IMR-90 (cell line): ENCODE data around the gene ULK1. TPM values are rescaled to one million over a fixed set of nuclear protein-coding genes. Genes with fewer than 3 reads are reported as not detected.

Source experiments
- ATAC-seq: fragments of 200-7000 bp; cut with Tn5 transposase; 2 replicates; pipeline ENCODE4 v1.9.1; 2020; ENCODE audit warnings: low read depth, mild to moderate bottlenecking, moderate library complexity
- BruUV-seq: library from RNA; stranded (reverse); fragments of 400-500 nt; replicated peaks from 2 replicates; lab custom pipeline; 2021; lab: Mats Ljungman, UMichigan
- CTCF ChIA-PET: fragments of 300-600 bp; formaldehyde crosslinking; extraction: SDS; loops from one replicate; lab custom pipeline; 2021; ENCODE audit warnings: antibody characterized with exemption; lab: Yijun Ruan, JAX
- POLR2A ChIA-PET: fragments of 300-600 bp; sonication (Branson Sonifier 250); formaldehyde crosslinking; loops from one replicate; lab custom pipeline; 2022; ENCODE audit warnings: antibody characterized with exemption; ENCODE audit not compliant: unreplicated experiment; lab: Charles Lee
- DNase-seq: peaks from one replicate; pipeline ENCODE4 v3.0.0; 2013
- H2AFZ ChIP-seq: replicated peaks from 2 replicates; pipeline ENCODE3; 2013; ENCODE audit warnings: low read length, mild to moderate bottlenecking; ENCODE audit not compliant: poor library complexity
- H2AK5ac ChIP-seq: 2 replicates; pipeline ENCODE4 v1.6.1; 2013; ENCODE audit warnings: low read depth, low read length, inconsistent platforms
- H2AK9ac ChIP-seq: replicated peaks from 2 replicates; pipeline ENCODE3; 2013; ENCODE audit warnings: mild to moderate bottlenecking, low read depth, low read length, moderate library complexity; ENCODE audit not compliant: poor library complexity
- H2BK120ac ChIP-seq: 2 replicates; pipeline ENCODE4 v1.6.1; 2013; ENCODE audit warnings: low read depth, low read length, inconsistent platforms
- H2BK15ac ChIP-seq: 3 replicates; pipeline ENCODE4 v1.6.1; 2013; ENCODE audit warnings: low read depth, low read length, inconsistent platforms
- H2BK20ac ChIP-seq: 2 replicates; pipeline ENCODE4 v1.6.1; 2013; ENCODE audit warnings: low read depth, mild to moderate bottlenecking, inconsistent platforms, low read length, moderate library complexity
- H2BK5ac ChIP-seq: 2 replicates; pipeline ENCODE4 v1.6.1; 2013; ENCODE audit warnings: mild to moderate bottlenecking, low read depth, low read length, inconsistent platforms; ENCODE audit not compliant: poor library complexity, severe bottlenecking
- H3K14ac ChIP-seq: replicated peaks from 2 replicates; pipeline ENCODE4 v1.6.1; 2013; ENCODE audit warnings: low read depth, low read length, inconsistent platforms
- H3K18ac ChIP-seq: 2 replicates; pipeline ENCODE4 v1.6.1; 2013; ENCODE audit warnings: low read depth, low read length, control low read depth
- H3K23ac ChIP-seq: 2 replicates; pipeline ENCODE4 v1.6.1; 2013; ENCODE audit warnings: low read depth, low read length, inconsistent platforms
- H3K27ac ChIP-seq: 2 replicates; pipeline ENCODE4 v1.5.1; 2013; ENCODE audit warnings: mild to moderate bottlenecking, control low read depth, low read length; ENCODE audit not compliant: insufficient read depth
- H3K27me3 ChIP-seq: 2 replicates; pipeline ENCODE4 v1.6.1; 2013; ENCODE audit warnings: low read length; ENCODE audit not compliant: control insufficient read depth, insufficient read depth
- H3K36me3 ChIP-seq: 2 replicates; pipeline ENCODE4 v1.6.1; 2013; ENCODE audit warnings: low read length, mixed read lengths; ENCODE audit not compliant: control insufficient read depth, insufficient read depth
- H3K4ac ChIP-seq: 2 replicates; pipeline ENCODE4 v1.6.1; 2013; ENCODE audit warnings: low read depth, low read length, inconsistent platforms
- H3K4me1 ChIP-seq: 2 replicates; pipeline ENCODE4 v1.6.1; 2013; ENCODE audit warnings: low read length, mixed read lengths; ENCODE audit not compliant: control insufficient read depth, insufficient read depth
- H3K4me2 ChIP-seq: 2 replicates; pipeline ENCODE4 v1.6.1; 2013; ENCODE audit warnings: low read depth, mild to moderate bottlenecking, control low read depth, low read length, moderate library complexity
- H3K4me3 ChIP-seq: 2 replicates; pipeline ENCODE4 v1.5.1; 2013; ENCODE audit warnings: low read depth, mild to moderate bottlenecking, control low read depth, low read length, moderate library complexity; ENCODE audit not compliant: insufficient read depth
- H3K56ac ChIP-seq: 2 replicates; pipeline ENCODE4 v1.6.1; 2013; ENCODE audit warnings: low read length, inconsistent platforms; ENCODE audit not compliant: insufficient read depth; ENCODE audit errors: extremely low read depth
- H3K79me1 ChIP-seq, 2 experiments: 2 replicates each; pipeline ENCODE4 v1.6.1; 2013; ENCODE audit warnings: low read length in 2 of 2, inconsistent platforms in 1 of 2, low read depth in 1 of 2
- H3K9ac ChIP-seq: 2 replicates; pipeline ENCODE4 v1.6.1; 2013; ENCODE audit warnings: low read depth, low read length, control low read depth
- H3K9me1 ChIP-seq: 2 replicates; pipeline ENCODE4 v1.6.1; 2013; ENCODE audit warnings: low read length, inconsistent platforms; ENCODE audit not compliant: insufficient read depth
- H3K9me3 ChIP-seq: 2 replicates; pipeline ENCODE4 v1.6.1; 2013; ENCODE audit warnings: low read length; ENCODE audit not compliant: control insufficient read depth, insufficient read depth
- H4K20me1 ChIP-seq: 2 replicates; pipeline ENCODE4 v1.6.1; 2013; ENCODE audit warnings: low read length, inconsistent platforms; ENCODE audit not compliant: insufficient read depth
- H4K5ac ChIP-seq: 2 replicates; pipeline ENCODE4 v1.6.1; 2013; ENCODE audit warnings: mild to moderate bottlenecking, low read depth, low read length, control low read depth
- H4K8ac ChIP-seq, 2 experiments: 2 replicates each; pipeline ENCODE4 v1.6.1; 2013; ENCODE audit warnings: low read depth in 2 of 2, low read length in 2 of 2, control low read depth in 1 of 2, inconsistent platforms in 1 of 2
- H4K91ac ChIP-seq: 2 replicates; pipeline ENCODE4 v1.6.1; 2013; ENCODE audit warnings: low read depth, low read length, inconsistent platforms; ENCODE audit not compliant: insufficient read depth
- CTCF ChIP-seq: conservative IDR thresholded peaks from 2 replicates; pipeline ENCODE4 v1.5.1; 2012; ENCODE audit warnings: mild to moderate bottlenecking, low read depth, low read length, improper control_type of control experiment
- WGBS, 2 experiments: methylation state at CpG; one replicate each; pipeline versions ENCODE4 v1.1.5 to v1.1.7; 2013; ENCODE audit warnings: missing lambda C conversion rate in 2 of 2; ENCODE audit not compliant: insufficient read length in 1 of 2; ENCODE audit errors: extremely low coverage in 2 of 2; 5-methylcytosine and 5-hydroxymethylcytosine counted together
- dilution Hi-C: fragments of 300-500 bp; cut with HindIII; formaldehyde crosslinking; loops from one replicate; pipeline ENCODE4 v1.14.3; 2018; ENCODE audit warnings: low sequenced_read_pairs; ENCODE audit not compliant: unreplicated experiment
- in situ Hi-C: fragments of 300-500 bp; cut with MboI; formaldehyde crosslinking; loops from 3 replicates; pipeline ENCODE4 v1.14.3; 2019; ENCODE audit warnings: low sequenced_read_pairs, inconsistent platforms, mixed read lengths
- intact Hi-C: fragments of 100-400 bp; cut with micrococcal nuclease; formaldehyde crosslinking; loops from 2 replicates; pipeline ENCODE4 v1.10.0; 2022
- polyA plus RNA-seq, 3 experiments: library from polyadenylated mRNA; depleted of rRNA; stranded (reverse); fragments of >200 nt; gene quantifications; 2 replicates each; pipeline ENCODE4 v1.2.3, GENCODE V29; 2012; ENCODE audit warnings: low replicate concordance in 1 of 3
- total RNA-seq: library from RNA; depleted of rRNA; stranded (reverse); fragments of >200 nt; gene quantifications from 2 replicates; pipeline ENCODE4 v1.2.3, GENCODE V29; 2012

ULK1 gene
- total and polyA plus RNA-seq, 2 of the 4 experiments (the other 2 are of a cell fraction), result 1.8 to 19.2 TPM

GRCh38 chr12:131903270-131904255 is 9.1 kb downstream of the ULK1 start:
- no peaks in the 10 kb centered on the region for H3K27me3 ChIP-seq
- H3K4me3 ChIP-seq, result no peak overlapping the region
- DNase-seq, result no peak
- ATAC-seq, result no peak
- H3K4me1 ChIP-seq, result no peaks in the 10 kb centered on the region
- no peak for TF ChIP-seq CTCF
- H2AFZ ChIP-seq, result no peak overlapping the region
- no peak overlapping the region for H2BK20ac ChIP-seq
- H3K9ac ChIP-seq, result no peak overlapping the region
- peaks cover 21% of the 10 kb centered on the region for H3K36me3 ChIP-seq
- H2BK120ac ChIP-seq, result no peak overlapping the region
- no peak overlapping the region for H2AK9ac ChIP-seq
- in situ Hi-C loops, result no loop called here
- POLR2A ChIA-PET, result no interaction called here
- peaks cover 12 to 64% of the 10 kb centered on the region in 2 experiments for H3K79me1 ChIP-seq
- peaks cover 5% of the 10 kb centered on the region; the same call in 1 of the 2 replicates for H3K9me1 ChIP-seq
- no peak overlapping the region for H2AK5ac ChIP-seq
- H2BK15ac ChIP-seq, result no peak overlapping the region
- intact Hi-C loops, result no loop called here
- dilution Hi-C loops, result no loop called here
- H3K14ac ChIP-seq, result no peak overlapping the region
- 100% methylated on average over 2 of the region's 13 CpGs; no CpG with 5 or more reads in 1 of the 2 experiments for WGBS, 2 experiments
- no peak overlapping the region for H4K8ac ChIP-seq
- no TSS peak for BruUV-seq
- H4K5ac ChIP-seq, result no peak overlapping the region
- H3K18ac ChIP-seq, result no peak overlapping the region
- no peak overlapping the region for H3K27ac ChIP-seq
- H4K20me1 ChIP-seq, result peaks cover 49% of the 10 kb centered on the region
- no peak overlapping the region for H2BK5ac ChIP-seq
- no peak overlapping the region for H3K56ac ChIP-seq
- H4K91ac ChIP-seq, result no peak overlapping the region
- H3K4me2 ChIP-seq, result no peak overlapping the region
- H3K9me3 ChIP-seq, result no peaks in the 10 kb centered on the region
- CTCF ChIA-PET, result no interaction called here
- H3K23ac ChIP-seq, result no peak overlapping the region
- no peak overlapping the region for H3K4ac ChIP-seq
